GM23338 (cell line): ENCODE results near the gene ERBB4. TPM values are rescaled to one million over a fixed set of nuclear protein-coding genes. Genes with fewer than 3 reads are reported as not detected.

Source experiments
- ATAC-seq: fragments of 200-7000 bp; cut with Tn5 transposase; 3 replicates; pipeline ENCODE4 v1.9.1; 2020
- DNase-seq: peaks from one replicate; pipeline ENCODE4 v3.0.0-alpha.2; 2015; ENCODE audit warnings: low spot score
- H2AFZ ChIP-seq: fragments of 200-600 bp; sonication (generic); 2 replicates; pipeline ENCODE4 v1.8.0; 2016; ENCODE audit warnings: antibody characterized with exemption, mild to moderate bottlenecking, moderate library complexity
- H3F3A ChIP-seq: fragments of 200-600 bp; sonication (generic); replicated peaks from 2 replicates; pipeline ENCODE4 v1.8.0; 2017; ENCODE audit warnings: antibody characterized with exemption, mixed run types, low read depth
- H3K27ac ChIP-seq: fragments of 200-600 bp; sonication (generic); 2 replicates; pipeline ENCODE4 v1.6.1; 2016; ENCODE audit warnings: low read depth
- H3K27me3 ChIP-seq: fragments of 200-600 bp; sonication (generic); 2 replicates; pipeline ENCODE4 v1.8.0; 2016; ENCODE audit warnings: mild to moderate bottlenecking, mixed run types, moderate library complexity; ENCODE audit not compliant: insufficient read depth
- H3K36me3 ChIP-seq: fragments of 200-600 bp; sonication (generic); 2 replicates; pipeline ENCODE4 v1.8.0; 2016; ENCODE audit warnings: mild to moderate bottlenecking; ENCODE audit not compliant: insufficient read depth
- H3K4me1 ChIP-seq: fragments of 200-600 bp; sonication (generic); 2 replicates; pipeline ENCODE4 v1.8.0; 2016; ENCODE audit warnings: mild to moderate bottlenecking, moderate library complexity; ENCODE audit not compliant: insufficient read depth
- H3K4me2 ChIP-seq: fragments of 200-600 bp; sonication (generic); 2 replicates; pipeline ENCODE4 v1.7.1; 2017; ENCODE audit warnings: mixed run types
- H3K4me3 ChIP-seq: fragments of 200-600 bp; sonication (generic); 2 replicates; pipeline ENCODE4 v1.6.1; 2016; ENCODE audit warnings: mixed run types
- H3K79me2 ChIP-seq: fragments of 200-600 bp; sonication (generic); replicated peaks from 2 replicates; pipeline ENCODE4 v1.8.0; 2017; ENCODE audit warnings: mild to moderate bottlenecking; ENCODE audit not compliant: insufficient read depth
- H3K9me2 ChIP-seq: fragments of 200-600 bp; sonication (generic); 2 replicates; pipeline ENCODE4 v1.8.0; 2017; ENCODE audit not compliant: insufficient read depth
- H4K20me1 ChIP-seq: fragments of 200-600 bp; sonication (generic); replicated peaks from 2 replicates; pipeline ENCODE4 v1.8.0; 2017; ENCODE audit warnings: mild to moderate bottlenecking; ENCODE audit not compliant: insufficient read depth
- H3K27ac Mint-ChIP-seq: 2 replicates; pipeline ENCODE4 v1.8.0; 2020; ENCODE audit warnings: inconsistent platforms, mild to moderate bottlenecking, moderate library complexity, mixed read lengths
- H3K27me3 Mint-ChIP-seq: 3 replicates; pipeline ENCODE4 v1.8.0; 2022; ENCODE audit warnings: low read depth, mild to moderate bottlenecking, moderate library complexity, mixed read lengths, inconsistent platforms; ENCODE audit not compliant: insufficient read depth, poor library complexity
- H3K36me3 Mint-ChIP-seq: 3 replicates; pipeline ENCODE4 v1.8.0; 2021; ENCODE audit warnings: low read depth, mild to moderate bottlenecking, inconsistent platforms, moderate library complexity, mixed read lengths
- H3K4me1 Mint-ChIP-seq: 3 replicates; pipeline ENCODE4 v1.8.0; 2020; ENCODE audit warnings: mild to moderate bottlenecking, inconsistent platforms, mixed read lengths
- H3K4me3 Mint-ChIP-seq: 3 replicates; pipeline ENCODE4 v1.8.0; 2021; ENCODE audit warnings: moderate library complexity, mild to moderate bottlenecking, inconsistent platforms, mixed read lengths
- H3K9me3 Mint-ChIP-seq: 3 replicates; pipeline ENCODE4 v1.8.0; 2020; ENCODE audit warnings: moderate library complexity, mild to moderate bottlenecking, inconsistent platforms, mixed read lengths
- CREB1 ChIP-seq: fragments of 250-450 bp; sonication (Bioruptor Pico); IDR thresholded peaks from 2 replicates; pipeline ENCODE4 v1.5.0; 2020; ENCODE audit warnings: low read depth, mild to moderate bottlenecking, moderate library complexity
- EZH2 ChIP-seq: fragments of 200-600 bp; sonication (generic); IDR thresholded peaks from one replicate; pipeline ENCODE4 v1.8.0; 2017; ENCODE audit warnings: antibody characterized with exemption, mild to moderate bottlenecking, low read depth; ENCODE audit not compliant: unreplicated experiment
- EZH2phosphoT487 ChIP-seq: fragments of 200-600 bp; sonication (generic); IDR thresholded peaks from one replicate; pipeline ENCODE4 v1.8.1; 2018; ENCODE audit warnings: antibody characterized with exemption; ENCODE audit not compliant: unreplicated experiment
- JUNB ChIP-seq: IDR thresholded peaks from one replicate; pipeline ENCODE4 v1.6.1; 2016; ENCODE audit warnings: antibody characterized with exemption; ENCODE audit not compliant: unreplicated experiment
- NANOG ChIP-seq: IDR thresholded peaks from 2 replicates; pipeline ENCODE4 v1.6.1; 2016; ENCODE audit warnings: antibody characterized with exemption, borderline replicate concordance
- POLR2AphosphoS5 ChIP-seq: IDR thresholded peaks from 2 replicates; pipeline ENCODE4 v1.6.1; 2016; ENCODE audit warnings: antibody characterized with exemption, low read depth
- STAT1 ChIP-seq: IDR thresholded peaks from one replicate; pipeline ENCODE4 v1.6.1; 2016; ENCODE audit warnings: antibody characterized with exemption; ENCODE audit not compliant: unreplicated experiment
- ZNF114 ChIP-seq: fragments of 250-450 bp; sonication (Bioruptor Pico); IDR thresholded peaks from 2 replicates; pipeline ENCODE4 v1.5.0; 2020; ENCODE audit warnings: mild to moderate bottlenecking, moderate library complexity
- ZNF331 ChIP-seq: fragments of 250-450 bp; sonication (Bioruptor Pico); IDR thresholded peaks from 2 replicates; pipeline ENCODE4 v1.5.0; 2020; ENCODE audit warnings: low read depth, mild to moderate bottlenecking, moderate library complexity
- polyA plus RNA-seq: library from polyadenylated mRNA; unstranded; fragments of >200 nt; fragmentation: Nextera tagmentation; extraction: Ambion mirVana; gene quantifications from 2 replicates; pipeline ENCODE4 v1.2.1, GENCODE V29; 2016
- total RNA-seq: library from RNA; depleted of rRNA; stranded (reverse); fragments of >200 nt; shearing (Covaris generic); gene quantifications from 2 replicates; pipeline ENCODE4 v1.2.3, GENCODE V29; 2014
- TF ChIP-seq, protein P1 (sequence below): IDR thresholded peaks from 2 replicates; pipeline ENCODE4 v1.6.1; 2016; ENCODE audit warnings: antibody characterized with exemption
- TF ChIP-seq, protein P2 (sequence below): IDR thresholded peaks from one replicate; pipeline ENCODE4 v1.6.1; 2018; ENCODE audit warnings: antibody characterized with exemption; ENCODE audit not compliant: unreplicated experiment
- TF ChIP-seq, protein P3 (sequence below), 2 experiments: fragments of 200-600 bp in 1 of 2; sonication (generic) in 1 of 2; conservative IDR thresholded peaks; 2 replicates each; pipeline versions ENCODE4 v1.5.1 to v1.6.1; 2016 to 2017; ENCODE audit warnings: antibody characterized with exemption in 2 of 2, low read depth in 2 of 2, mild to moderate bottlenecking in 2 of 2, moderate library complexity in 1 of 2

Gene ERBB4
- total and polyA plus RNA-seq, 2 experiments from 2014 or later = 0.73 to 1.1 TPM

DNA sequence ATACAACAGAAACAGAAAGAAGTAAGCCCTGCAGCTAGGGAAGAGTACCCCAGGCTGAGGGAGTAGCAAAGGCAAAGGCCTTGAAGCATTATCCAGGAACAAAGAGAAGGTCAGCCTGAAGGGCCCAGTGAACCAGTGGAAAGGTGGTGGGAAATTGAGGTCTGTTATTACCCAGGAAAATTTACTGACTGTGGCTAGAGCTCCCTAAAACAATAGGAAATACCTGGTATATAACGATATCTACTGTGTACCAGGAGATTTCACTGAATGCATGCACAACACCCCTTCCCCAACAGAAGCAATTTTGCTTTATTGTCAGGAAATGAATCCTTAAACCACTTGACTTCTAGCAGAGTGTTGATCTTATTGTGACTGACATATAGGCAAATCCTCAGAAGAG lies 365.3 kb downstream of the ERBB4 start (continued):
- TF ChIP-seq, protein P1, sequence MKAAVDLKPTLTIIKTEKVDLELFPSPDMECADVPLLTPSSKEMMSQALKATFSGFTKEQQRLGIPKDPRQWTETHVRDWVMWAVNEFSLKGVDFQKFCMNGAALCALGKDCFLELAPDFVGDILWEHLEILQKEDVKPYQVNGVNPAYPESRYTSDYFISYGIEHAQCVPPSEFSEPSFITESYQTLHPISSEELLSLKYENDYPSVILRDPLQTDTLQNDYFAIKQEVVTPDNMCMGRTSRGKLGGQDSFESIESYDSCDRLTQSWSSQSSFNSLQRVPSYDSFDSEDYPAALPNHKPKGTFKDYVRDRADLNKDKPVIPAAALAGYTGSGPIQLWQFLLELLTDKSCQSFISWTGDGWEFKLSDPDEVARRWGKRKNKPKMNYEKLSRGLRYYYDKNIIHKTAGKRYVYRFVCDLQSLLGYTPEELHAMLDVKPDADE = no peak
- TF ChIP-seq ZNF331 (CRISPR knock-in tag) (no peak), EZH2phosphoT487 (no peak)
- TF ChIP-seq, protein P2, sequence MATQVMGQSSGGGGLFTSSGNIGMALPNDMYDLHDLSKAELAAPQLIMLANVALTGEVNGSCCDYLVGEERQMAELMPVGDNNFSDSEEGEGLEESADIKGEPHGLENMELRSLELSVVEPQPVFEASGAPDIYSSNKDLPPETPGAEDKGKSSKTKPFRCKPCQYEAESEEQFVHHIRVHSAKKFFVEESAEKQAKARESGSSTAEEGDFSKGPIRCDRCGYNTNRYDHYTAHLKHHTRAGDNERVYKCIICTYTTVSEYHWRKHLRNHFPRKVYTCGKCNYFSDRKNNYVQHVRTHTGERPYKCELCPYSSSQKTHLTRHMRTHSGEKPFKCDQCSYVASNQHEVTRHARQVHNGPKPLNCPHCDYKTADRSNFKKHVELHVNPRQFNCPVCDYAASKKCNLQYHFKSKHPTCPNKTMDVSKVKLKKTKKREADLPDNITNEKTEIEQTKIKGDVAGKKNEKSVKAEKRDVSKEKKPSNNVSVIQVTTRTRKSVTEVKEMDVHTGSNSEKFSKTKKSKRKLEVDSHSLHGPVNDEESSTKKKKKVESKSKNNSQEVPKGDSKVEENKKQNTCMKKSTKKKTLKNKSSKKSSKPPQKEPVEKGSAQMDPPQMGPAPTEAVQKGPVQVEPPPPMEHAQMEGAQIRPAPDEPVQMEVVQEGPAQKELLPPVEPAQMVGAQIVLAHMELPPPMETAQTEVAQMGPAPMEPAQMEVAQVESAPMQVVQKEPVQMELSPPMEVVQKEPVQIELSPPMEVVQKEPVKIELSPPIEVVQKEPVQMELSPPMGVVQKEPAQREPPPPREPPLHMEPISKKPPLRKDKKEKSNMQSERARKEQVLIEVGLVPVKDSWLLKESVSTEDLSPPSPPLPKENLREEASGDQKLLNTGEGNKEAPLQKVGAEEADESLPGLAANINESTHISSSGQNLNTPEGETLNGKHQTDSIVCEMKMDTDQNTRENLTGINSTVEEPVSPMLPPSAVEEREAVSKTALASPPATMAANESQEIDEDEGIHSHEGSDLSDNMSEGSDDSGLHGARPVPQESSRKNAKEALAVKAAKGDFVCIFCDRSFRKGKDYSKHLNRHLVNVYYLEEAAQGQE = no peak

DNA sequence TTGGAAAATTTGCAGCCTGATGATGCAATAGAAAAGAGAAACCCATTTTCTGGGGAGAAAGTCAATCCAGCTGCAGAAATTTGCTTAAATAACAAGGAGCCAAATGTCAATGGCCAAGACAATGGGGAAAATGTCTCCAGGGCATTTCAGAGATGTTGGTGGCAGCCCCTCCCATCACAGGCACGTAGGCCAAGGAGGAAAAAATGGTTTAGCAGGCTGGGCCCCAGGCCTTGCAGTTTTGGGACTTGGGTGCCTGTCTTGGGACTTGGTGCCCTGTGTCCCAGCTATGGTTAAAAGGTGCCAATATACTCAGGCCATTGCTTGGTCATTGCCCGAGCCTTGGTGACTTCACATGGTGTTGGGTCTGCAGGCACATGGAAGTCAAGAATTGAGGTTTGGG lies 368.2 kb downstream of the ERBB4 start:
- ATAC-seq = no peak
- peaks cover 29% of the 10 kb centered on the region for H3K9me3 Mint-ChIP-seq
- H3K4me2 ChIP-seq = no peak overlapping the region
- TF ChIP-seq CREB1 (CRISPR knock-in tag) (no peak), ZNF114 (CRISPR knock-in tag) (no peak), STAT1 (no peak), EZH2 (no peak), NANOG (no peak), ZNF331 (CRISPR knock-in tag) (no peak), POLR2AphosphoS5 (no peak), JUNB (no peak), EZH2phosphoT487 (no peak)
- TF ChIP-seq, protein P2 = no peak
- TF ChIP-seq, protein P1 = no peak
- TF ChIP-seq, protein P3, sequence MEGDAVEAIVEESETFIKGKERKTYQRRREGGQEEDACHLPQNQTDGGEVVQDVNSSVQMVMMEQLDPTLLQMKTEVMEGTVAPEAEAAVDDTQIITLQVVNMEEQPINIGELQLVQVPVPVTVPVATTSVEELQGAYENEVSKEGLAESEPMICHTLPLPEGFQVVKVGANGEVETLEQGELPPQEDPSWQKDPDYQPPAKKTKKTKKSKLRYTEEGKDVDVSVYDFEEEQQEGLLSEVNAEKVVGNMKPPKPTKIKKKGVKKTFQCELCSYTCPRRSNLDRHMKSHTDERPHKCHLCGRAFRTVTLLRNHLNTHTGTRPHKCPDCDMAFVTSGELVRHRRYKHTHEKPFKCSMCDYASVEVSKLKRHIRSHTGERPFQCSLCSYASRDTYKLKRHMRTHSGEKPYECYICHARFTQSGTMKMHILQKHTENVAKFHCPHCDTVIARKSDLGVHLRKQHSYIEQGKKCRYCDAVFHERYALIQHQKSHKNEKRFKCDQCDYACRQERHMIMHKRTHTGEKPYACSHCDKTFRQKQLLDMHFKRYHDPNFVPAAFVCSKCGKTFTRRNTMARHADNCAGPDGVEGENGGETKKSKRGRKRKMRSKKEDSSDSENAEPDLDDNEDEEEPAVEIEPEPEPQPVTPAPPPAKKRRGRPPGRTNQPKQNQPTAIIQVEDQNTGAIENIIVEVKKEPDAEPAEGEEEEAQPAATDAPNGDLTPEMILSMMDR (conservative IDR thresholded peaks at IDR 0.05; ENCODE audit: low read depth in 2 of 2) = no peak

More for the DNA sequence above, 368.2 kb downstream of the ERBB4 start:
- H3K27ac ChIP-seq = no peak overlapping the region
- H3K27me3 ChIP-seq = no peaks in the 10 kb centered on the region
- no peak overlapping the region for H3K27ac Mint-ChIP-seq
- no peaks in the 10 kb centered on the region for H3K4me1 Mint-ChIP-seq
- no peaks in the 10 kb centered on the region for H3K4me1 ChIP-seq
- no peak for DNase-seq
- no peaks in the 10 kb centered on the region; the same call in 1 of the 2 replicates for H3K9me2 ChIP-seq
- H3K4me3 ChIP-seq = no peak overlapping the region
- H2AFZ ChIP-seq = no peak overlapping the region
- H3K27me3 Mint-ChIP-seq = peaks cover 5% of the 10 kb centered on the region
- H3K79me2 ChIP-seq = no peaks in the 10 kb centered on the region
- no peak overlapping the region for H3K4me3 Mint-ChIP-seq
- no peaks in the 10 kb centered on the region for H4K20me1 ChIP-seq
- H3F3A ChIP-seq = no peaks in the 10 kb centered on the region
- peaks cover 17% of the 10 kb centered on the region for H3K36me3 Mint-ChIP-seq
- H3K36me3 ChIP-seq = no peaks in the 10 kb centered on the region
